ENCODE measurements around the gene TAMM41. TPM values are rescaled to one million over a fixed set of nuclear protein-coding genes. Genes with fewer than 3 reads are reported as not detected.
A peak's percentile ranks its signal among the peaks of the same experiment; 100 is the strongest.

The TAMM41 gene
- total RNA-seq, 2 experiments from 2014 or later = 30.7 to 33.1 TPM

DNA sequence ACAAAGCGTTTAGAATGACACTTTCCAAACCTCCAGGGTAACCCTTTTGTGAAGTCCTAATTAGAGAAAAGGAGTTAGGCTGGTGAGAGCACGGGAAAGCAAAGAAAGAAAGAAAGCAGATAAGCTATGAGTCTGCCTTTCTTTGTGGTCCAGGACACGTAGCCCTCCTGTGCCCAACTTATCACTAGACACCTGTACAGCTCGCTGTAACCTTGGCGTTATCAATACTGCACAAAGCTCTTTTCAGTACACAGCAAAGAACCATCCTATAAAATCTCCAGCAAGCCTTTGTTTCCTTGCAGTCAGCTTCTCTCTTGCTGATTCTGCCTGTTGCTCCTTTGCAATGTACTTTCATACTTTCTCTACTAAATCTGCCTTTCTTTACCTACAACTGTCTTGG is 6.8 kb upstream of the TAMM41 start:
- H3K4me3 Mint-ChIP-seq = no peak overlapping the region

GRCh38 chr3:11850003-11850402 is 3.3 kb upstream of the TAMM41 start:
- Mint-ChIP-seq H3K36me3 (ENCODE audit: low read depth) (peaks cover 11% of the 10 kb centered on the region), H3K9me3 (no peaks in the 10 kb centered on the region), H3K4me1 (ENCODE audit: low read depth) (peaks cover 17% of the 10 kb centered on the region), H3K27ac (no peak overlapping the region), H3K4me3 (no peak overlapping the region), H3K27me3 (no peaks in the 10 kb centered on the region)
- intact Hi-C loops (cut with micrococcal nuclease) = no loop called here
- ChIA-PET CTCF (no interaction called here), POLR2A (no interaction called here)
- no peak for TF ChIP-seq CTCF (IDR thresholded peaks at IDR 0.05)
- DNase-seq (no peak), ATAC-seq (no peak)

More for the DNA sequence above, 6.8 kb upstream of the TAMM41 start:
- no peaks in the 10 kb centered on the region for H3K36me3 Mint-ChIP-seq (ENCODE audit: low read depth)
- intact Hi-C loops (cut with micrococcal nuclease) = no loop called here
- DNase-seq (no peak), ATAC-seq (no peak)
- peaks cover 13% of the 10 kb centered on the region for H3K27me3 Mint-ChIP-seq
- no peak overlapping the region for H3K27ac Mint-ChIP-seq
- ChIA-PET CTCF (no interaction called here), POLR2A (no interaction called here)
- no peaks in the 10 kb centered on the region for H3K4me1 Mint-ChIP-seq (ENCODE audit: low read depth)
- TF ChIP-seq CTCF (IDR thresholded peaks at IDR 0.05) = no peak
- no peaks in the 10 kb centered on the region for H3K9me3 Mint-ChIP-seq

DNA sequence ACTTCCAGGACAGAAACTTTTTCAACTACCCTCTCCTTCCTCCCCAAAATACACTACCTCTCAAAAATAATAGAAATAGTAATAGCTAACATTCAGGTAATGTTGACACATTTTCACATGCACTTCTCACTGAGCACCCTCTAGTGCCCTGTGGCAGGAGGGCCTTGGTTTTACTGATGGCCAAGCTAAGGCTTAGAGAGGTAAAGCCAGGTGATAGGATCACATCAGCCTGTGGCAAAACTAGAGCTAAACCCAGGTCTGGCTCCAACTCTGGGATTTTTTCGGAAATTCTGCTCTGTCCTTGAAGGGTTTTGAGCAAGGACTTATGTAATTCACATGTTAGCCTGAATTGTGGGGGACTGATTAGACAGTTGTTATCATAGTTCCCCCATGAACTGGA is 922 bp upstream of the TAMM41 start:
- Mint-ChIP-seq H3K27me3 (no peaks in the 10 kb centered on the region), H3K4me1 (ENCODE audit: low read depth) (peaks cover 28% of the 10 kb centered on the region), H3K4me3 (peak overlapping the region; percentile 98), H3K27ac (peak overlapping the region; percentile 95), H3K9me3 (no peaks in the 10 kb centered on the region), H3K36me3 (ENCODE audit: low read depth) (peaks cover 26% of the 10 kb centered on the region)
- DNase-seq (peak; percentile 42), ATAC-seq (no peak)
- no peak for TF ChIP-seq CTCF (IDR thresholded peaks at IDR 0.05)
- intact Hi-C loops (cut with micrococcal nuclease) = no loop called here
- POLR2A ChIA-PET = no interaction called here
- CTCF ChIA-PET = interaction anchor here (0.7 to 2.1 kb wide), 5 partner anchors 13 to 297 kb away, joined by 3 to 6 read pairs (median 3); no protein-coding TSS in a partner anchor

DNA sequence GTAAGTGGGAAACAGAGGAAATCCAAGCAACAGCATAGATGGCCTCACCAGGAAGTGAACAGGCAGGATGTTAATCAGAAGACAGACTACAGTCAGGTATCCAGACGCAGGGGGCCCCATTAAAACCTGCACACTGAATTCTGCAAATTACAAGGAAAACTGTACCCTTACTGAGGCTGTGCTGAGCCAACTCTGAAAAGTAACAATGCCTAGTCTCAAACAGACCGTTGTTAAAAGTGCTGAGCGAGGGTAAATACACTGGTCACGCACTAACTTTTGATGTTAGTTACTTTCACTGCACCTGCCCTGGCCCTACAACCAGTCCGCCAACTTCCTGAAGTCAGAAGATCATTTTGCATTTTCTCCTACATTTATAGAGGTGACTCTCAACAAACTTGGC is 1.0 kb downstream of the TAMM41 start:
- CTCF ChIA-PET = interaction anchor here (1.5 to 1.8 kb wide), 2 partner anchors 10 kb away, joined by 7 to 9 read pairs; no protein-coding TSS in a partner anchor
- DNase-seq = peak; percentile 36
- no peak for ATAC-seq

GRCh38 chr3:11844891-11845290 is 1.8 kb downstream of the TAMM41 start:
- Mint-ChIP-seq H3K4me3 (peak overlapping the region; percentile 98), H3K36me3 (ENCODE audit: low read depth) (peaks cover 37% of the 10 kb centered on the region), H3K4me1 (ENCODE audit: low read depth) (peaks cover 32% of the 10 kb centered on the region), H3K27ac (peak overlapping the region; percentile 95), H3K27me3 (no peaks in the 10 kb centered on the region), H3K9me3 (no peaks in the 10 kb centered on the region)
- DNase-seq (no peak), ATAC-seq (no peak)
- TF ChIP-seq CTCF (IDR thresholded peaks at IDR 0.05) = no peak
- POLR2A ChIA-PET = no interaction called here
- intact Hi-C loops (cut with micrococcal nuclease) = no loop called here
- CTCF ChIA-PET = interaction anchor here (1.1 to 1.8 kb wide), 2 partner anchors 9 to 11 kb away, joined by 4 to 9 read pairs; no protein-coding TSS in a partner anchor

More for the DNA sequence above, 1.0 kb downstream of the TAMM41 start:
- POLR2A ChIA-PET = interaction anchor here (0.6 to 1.0 kb wide), 3 partner anchors 8 to 994 kb away, joined by 3 read pairs; no protein-coding TSS in a partner anchor
- Mint-ChIP-seq H3K4me1 (ENCODE audit: low read depth) (peaks cover 32% of the 10 kb centered on the region), H3K36me3 (ENCODE audit: low read depth) (peaks cover 32% of the 10 kb centered on the region), H3K27me3 (no peaks in the 10 kb centered on the region), H3K4me3 (peak overlapping the region; percentile 98), H3K9me3 (no peaks in the 10 kb centered on the region), H3K27ac (peak overlapping the region; percentile 95)
- no peak for TF ChIP-seq CTCF (IDR thresholded peaks at IDR 0.05)
- intact Hi-C loops (cut with micrococcal nuclease) = no loop called here

Measured in activated CD8-positive, alpha-beta T cell treated with anti-CD3 and anti-CD28 coated beads for 36 hours (primary cell).